PFSK-1 (cell line): Measurements from ENCODE around the gene KCTD16.

Experiments
- POLR2AphosphoS5 ChIP-seq: IDR thresholded peaks from 2 replicates; pipeline ENCODE4 v1.6.1; 2012; ENCODE audit warnings: low read depth, mild to moderate bottlenecking, control low read depth, low read length, moderate library complexity
- SIN3A ChIP-seq: IDR thresholded peaks from 2 replicates; pipeline ENCODE4 v1.6.1; 2012; ENCODE audit warnings: mild to moderate bottlenecking, low read length, moderate library complexity, borderline replicate concordance; ENCODE audit not compliant: insufficient read depth
- TAF1 ChIP-seq: IDR thresholded peaks from 2 replicates; pipeline ENCODE4 v1.6.1; 2012; ENCODE audit warnings: low read length, control low read depth, borderline replicate concordance; ENCODE audit not compliant: insufficient read depth
- TF ChIP-seq, protein P1 (sequence below), 2 experiments: IDR thresholded peaks; 2 replicates each; pipeline versions ENCODE4 v1.6.1 to v1.8.0; 2011 to 2012; ENCODE audit warnings: low read depth in 2 of 2, low read length in 2 of 2, control low read depth in 1 of 2, inconsistent platforms in 1 of 2, mild to moderate bottlenecking in 1 of 2, moderate library complexity in 1 of 2; ENCODE audit not compliant: insufficient read depth in 1 of 2

DNA sequence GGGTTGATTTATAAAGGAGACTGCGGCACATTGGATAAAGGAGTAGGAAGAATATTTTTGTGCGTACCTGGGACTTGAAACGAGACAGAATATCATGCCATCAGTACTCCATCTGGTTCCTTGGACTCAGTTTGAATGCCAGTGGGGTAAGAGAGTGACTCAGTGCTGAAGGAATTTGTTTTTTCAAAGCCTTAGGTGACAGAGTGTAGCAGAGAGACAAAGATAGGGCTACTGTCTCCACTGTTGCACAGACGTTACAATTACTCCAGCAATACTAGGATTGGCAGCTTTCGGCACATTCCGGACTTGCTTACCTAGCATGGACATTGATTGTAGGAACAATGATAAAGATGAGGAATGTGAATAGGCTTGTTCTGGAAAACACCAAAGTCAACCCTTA, 250.7 kb downstream of the KCTD16 start:
- TF ChIP-seq, protein P1, sequence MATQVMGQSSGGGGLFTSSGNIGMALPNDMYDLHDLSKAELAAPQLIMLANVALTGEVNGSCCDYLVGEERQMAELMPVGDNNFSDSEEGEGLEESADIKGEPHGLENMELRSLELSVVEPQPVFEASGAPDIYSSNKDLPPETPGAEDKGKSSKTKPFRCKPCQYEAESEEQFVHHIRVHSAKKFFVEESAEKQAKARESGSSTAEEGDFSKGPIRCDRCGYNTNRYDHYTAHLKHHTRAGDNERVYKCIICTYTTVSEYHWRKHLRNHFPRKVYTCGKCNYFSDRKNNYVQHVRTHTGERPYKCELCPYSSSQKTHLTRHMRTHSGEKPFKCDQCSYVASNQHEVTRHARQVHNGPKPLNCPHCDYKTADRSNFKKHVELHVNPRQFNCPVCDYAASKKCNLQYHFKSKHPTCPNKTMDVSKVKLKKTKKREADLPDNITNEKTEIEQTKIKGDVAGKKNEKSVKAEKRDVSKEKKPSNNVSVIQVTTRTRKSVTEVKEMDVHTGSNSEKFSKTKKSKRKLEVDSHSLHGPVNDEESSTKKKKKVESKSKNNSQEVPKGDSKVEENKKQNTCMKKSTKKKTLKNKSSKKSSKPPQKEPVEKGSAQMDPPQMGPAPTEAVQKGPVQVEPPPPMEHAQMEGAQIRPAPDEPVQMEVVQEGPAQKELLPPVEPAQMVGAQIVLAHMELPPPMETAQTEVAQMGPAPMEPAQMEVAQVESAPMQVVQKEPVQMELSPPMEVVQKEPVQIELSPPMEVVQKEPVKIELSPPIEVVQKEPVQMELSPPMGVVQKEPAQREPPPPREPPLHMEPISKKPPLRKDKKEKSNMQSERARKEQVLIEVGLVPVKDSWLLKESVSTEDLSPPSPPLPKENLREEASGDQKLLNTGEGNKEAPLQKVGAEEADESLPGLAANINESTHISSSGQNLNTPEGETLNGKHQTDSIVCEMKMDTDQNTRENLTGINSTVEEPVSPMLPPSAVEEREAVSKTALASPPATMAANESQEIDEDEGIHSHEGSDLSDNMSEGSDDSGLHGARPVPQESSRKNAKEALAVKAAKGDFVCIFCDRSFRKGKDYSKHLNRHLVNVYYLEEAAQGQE (IDR thresholded peaks at IDR 0.05; ENCODE audit: insufficient read depth in 1 of 2, low read depth in 2 of 2, low read length in 2 of 2), result no peak
- TF ChIP-seq SIN3A (no peak), TAF1 (no peak), POLR2AphosphoS5 (no peak)
